GM23338 (cell line): Measurements from ENCODE around the gene BCAS1. TPM values are rescaled to one million over a fixed set of nuclear protein-coding genes. Genes with fewer than 3 reads are reported as not detected.
A peak's percentile ranks its signal among the peaks of the same experiment; 100 is the strongest.

Experiments used
- ATAC-seq: fragments of 200-7000 bp; cut with Tn5 transposase; 3 replicates; pipeline ENCODE4 v1.9.1; 2020
- DNase-seq: peaks from one replicate; pipeline ENCODE4 v3.0.0-alpha.2; 2015; ENCODE audit warnings: low spot score
- H2AFZ ChIP-seq: fragments of 200-600 bp; sonication (generic); 2 replicates; pipeline ENCODE4 v1.8.0; 2016; ENCODE audit warnings: antibody characterized with exemption, mild to moderate bottlenecking, moderate library complexity
- H3F3A ChIP-seq: fragments of 200-600 bp; sonication (generic); replicated peaks from 2 replicates; pipeline ENCODE4 v1.8.0; 2017; ENCODE audit warnings: antibody characterized with exemption, mixed run types, low read depth
- H3K27ac ChIP-seq: fragments of 200-600 bp; sonication (generic); 2 replicates; pipeline ENCODE4 v1.6.1; 2016; ENCODE audit warnings: low read depth
- H3K27me3 ChIP-seq: fragments of 200-600 bp; sonication (generic); 2 replicates; pipeline ENCODE4 v1.8.0; 2016; ENCODE audit warnings: mild to moderate bottlenecking, mixed run types, moderate library complexity; ENCODE audit not compliant: insufficient read depth
- H3K36me3 ChIP-seq: fragments of 200-600 bp; sonication (generic); 2 replicates; pipeline ENCODE4 v1.8.0; 2016; ENCODE audit warnings: mild to moderate bottlenecking; ENCODE audit not compliant: insufficient read depth
- H3K4me1 ChIP-seq: fragments of 200-600 bp; sonication (generic); 2 replicates; pipeline ENCODE4 v1.8.0; 2016; ENCODE audit warnings: mild to moderate bottlenecking, moderate library complexity; ENCODE audit not compliant: insufficient read depth
- H3K4me2 ChIP-seq: fragments of 200-600 bp; sonication (generic); 2 replicates; pipeline ENCODE4 v1.7.1; 2017; ENCODE audit warnings: mixed run types
- H3K4me3 ChIP-seq: fragments of 200-600 bp; sonication (generic); 2 replicates; pipeline ENCODE4 v1.6.1; 2016; ENCODE audit warnings: mixed run types
- H3K79me2 ChIP-seq: fragments of 200-600 bp; sonication (generic); replicated peaks from 2 replicates; pipeline ENCODE4 v1.8.0; 2017; ENCODE audit warnings: mild to moderate bottlenecking; ENCODE audit not compliant: insufficient read depth
- H3K9me2 ChIP-seq: fragments of 200-600 bp; sonication (generic); 2 replicates; pipeline ENCODE4 v1.8.0; 2017; ENCODE audit not compliant: insufficient read depth
- H4K20me1 ChIP-seq: fragments of 200-600 bp; sonication (generic); replicated peaks from 2 replicates; pipeline ENCODE4 v1.8.0; 2017; ENCODE audit warnings: mild to moderate bottlenecking; ENCODE audit not compliant: insufficient read depth
- H3K27ac Mint-ChIP-seq: 2 replicates; pipeline ENCODE4 v1.8.0; 2020; ENCODE audit warnings: inconsistent platforms, mild to moderate bottlenecking, moderate library complexity, mixed read lengths
- H3K27me3 Mint-ChIP-seq: 3 replicates; pipeline ENCODE4 v1.8.0; 2022; ENCODE audit warnings: low read depth, mild to moderate bottlenecking, moderate library complexity, mixed read lengths, inconsistent platforms; ENCODE audit not compliant: insufficient read depth, poor library complexity
- H3K36me3 Mint-ChIP-seq: 3 replicates; pipeline ENCODE4 v1.8.0; 2021; ENCODE audit warnings: low read depth, mild to moderate bottlenecking, inconsistent platforms, moderate library complexity, mixed read lengths
- H3K4me1 Mint-ChIP-seq: 3 replicates; pipeline ENCODE4 v1.8.0; 2020; ENCODE audit warnings: mild to moderate bottlenecking, inconsistent platforms, mixed read lengths
- H3K4me3 Mint-ChIP-seq: 3 replicates; pipeline ENCODE4 v1.8.0; 2021; ENCODE audit warnings: moderate library complexity, mild to moderate bottlenecking, inconsistent platforms, mixed read lengths
- H3K9me3 Mint-ChIP-seq: 3 replicates; pipeline ENCODE4 v1.8.0; 2020; ENCODE audit warnings: moderate library complexity, mild to moderate bottlenecking, inconsistent platforms, mixed read lengths
- CREB1 ChIP-seq: fragments of 250-450 bp; sonication (Bioruptor Pico); IDR thresholded peaks from 2 replicates; pipeline ENCODE4 v1.5.0; 2020; ENCODE audit warnings: low read depth, mild to moderate bottlenecking, moderate library complexity
- CTCF ChIP-seq, 2 experiments: fragments of 200-600 bp in 1 of 2; sonication (generic) in 1 of 2; conservative IDR thresholded peaks; 2 replicates each; pipeline versions ENCODE4 v1.5.1 to v1.6.1; 2016 to 2017; ENCODE audit warnings: antibody characterized with exemption in 2 of 2, low read depth in 2 of 2, mild to moderate bottlenecking in 2 of 2, moderate library complexity in 1 of 2
- EZH2phosphoT487 ChIP-seq: fragments of 200-600 bp; sonication (generic); IDR thresholded peaks from one replicate; pipeline ENCODE4 v1.8.1; 2018; ENCODE audit warnings: antibody characterized with exemption; ENCODE audit not compliant: unreplicated experiment
- JUNB ChIP-seq: IDR thresholded peaks from one replicate; pipeline ENCODE4 v1.6.1; 2016; ENCODE audit warnings: antibody characterized with exemption; ENCODE audit not compliant: unreplicated experiment
- NANOG ChIP-seq: IDR thresholded peaks from 2 replicates; pipeline ENCODE4 v1.6.1; 2016; ENCODE audit warnings: antibody characterized with exemption, borderline replicate concordance
- POLR2AphosphoS5 ChIP-seq: IDR thresholded peaks from 2 replicates; pipeline ENCODE4 v1.6.1; 2016; ENCODE audit warnings: antibody characterized with exemption, low read depth
- STAT1 ChIP-seq: IDR thresholded peaks from one replicate; pipeline ENCODE4 v1.6.1; 2016; ENCODE audit warnings: antibody characterized with exemption; ENCODE audit not compliant: unreplicated experiment
- polyA plus RNA-seq: library from polyadenylated mRNA; unstranded; fragments of >200 nt; fragmentation: Nextera tagmentation; extraction: Ambion mirVana; gene quantifications from 2 replicates; pipeline ENCODE4 v1.2.1, GENCODE V29; 2016
- total RNA-seq: library from RNA; depleted of rRNA; stranded (reverse); fragments of >200 nt; shearing (Covaris generic); gene quantifications from 2 replicates; pipeline ENCODE4 v1.2.3, GENCODE V29; 2014
- TF ChIP-seq, protein P1 (sequence below): IDR thresholded peaks from one replicate; pipeline ENCODE4 v1.6.1; 2018; ENCODE audit warnings: antibody characterized with exemption; ENCODE audit not compliant: unreplicated experiment
- TF ChIP-seq, protein P2 (sequence below): fragments of 250-450 bp; sonication (Bioruptor Pico); IDR thresholded peaks from 2 replicates; pipeline ENCODE4 v1.5.0; 2020; ENCODE audit warnings: mild to moderate bottlenecking, moderate library complexity

BCAS1 gene
- total and polyA plus RNA-seq, 2 experiments from 2014 or later, result 0.17 to 0.19 TPM

- Histone ChIP-seq H3K27ac (no peak overlapping the region), H3K4me1 (no peaks in the 10 kb centered on the region), H3K4me2 (no peak overlapping the region), H3F3A (no peaks in the 10 kb centered on the region), H3K79me2 (no peaks in the 10 kb centered on the region), H2AFZ (0 out of 2 replicates have a peak overlapping the region, but pooled peaks have one; percentile 63), H3K36me3 (no peaks in the 10 kb centered on the region), H4K20me1 (no peaks in the 10 kb centered on the region), H3K4me3 (no peak overlapping the region), H3K9me2 (0 out of 2 replicates have a peak, but pooled peaks cover 5% of the 10 kb centered on the region), H3K27me3 (no peaks in the 10 kb centered on the region)
- no peak for ATAC-seq
- H3K36me3 Mint-ChIP-seq, result no peaks in the 10 kb centered on the region
- no peak overlapping the region for H3K4me3 Mint-ChIP-seq
- no peaks in the 10 kb centered on the region for H3K27me3 Mint-ChIP-seq
- no peaks in the 10 kb centered on the region for H3K9me3 Mint-ChIP-seq
- H3K27ac Mint-ChIP-seq, result no peak overlapping the region
- TF ChIP-seq, protein P1, sequence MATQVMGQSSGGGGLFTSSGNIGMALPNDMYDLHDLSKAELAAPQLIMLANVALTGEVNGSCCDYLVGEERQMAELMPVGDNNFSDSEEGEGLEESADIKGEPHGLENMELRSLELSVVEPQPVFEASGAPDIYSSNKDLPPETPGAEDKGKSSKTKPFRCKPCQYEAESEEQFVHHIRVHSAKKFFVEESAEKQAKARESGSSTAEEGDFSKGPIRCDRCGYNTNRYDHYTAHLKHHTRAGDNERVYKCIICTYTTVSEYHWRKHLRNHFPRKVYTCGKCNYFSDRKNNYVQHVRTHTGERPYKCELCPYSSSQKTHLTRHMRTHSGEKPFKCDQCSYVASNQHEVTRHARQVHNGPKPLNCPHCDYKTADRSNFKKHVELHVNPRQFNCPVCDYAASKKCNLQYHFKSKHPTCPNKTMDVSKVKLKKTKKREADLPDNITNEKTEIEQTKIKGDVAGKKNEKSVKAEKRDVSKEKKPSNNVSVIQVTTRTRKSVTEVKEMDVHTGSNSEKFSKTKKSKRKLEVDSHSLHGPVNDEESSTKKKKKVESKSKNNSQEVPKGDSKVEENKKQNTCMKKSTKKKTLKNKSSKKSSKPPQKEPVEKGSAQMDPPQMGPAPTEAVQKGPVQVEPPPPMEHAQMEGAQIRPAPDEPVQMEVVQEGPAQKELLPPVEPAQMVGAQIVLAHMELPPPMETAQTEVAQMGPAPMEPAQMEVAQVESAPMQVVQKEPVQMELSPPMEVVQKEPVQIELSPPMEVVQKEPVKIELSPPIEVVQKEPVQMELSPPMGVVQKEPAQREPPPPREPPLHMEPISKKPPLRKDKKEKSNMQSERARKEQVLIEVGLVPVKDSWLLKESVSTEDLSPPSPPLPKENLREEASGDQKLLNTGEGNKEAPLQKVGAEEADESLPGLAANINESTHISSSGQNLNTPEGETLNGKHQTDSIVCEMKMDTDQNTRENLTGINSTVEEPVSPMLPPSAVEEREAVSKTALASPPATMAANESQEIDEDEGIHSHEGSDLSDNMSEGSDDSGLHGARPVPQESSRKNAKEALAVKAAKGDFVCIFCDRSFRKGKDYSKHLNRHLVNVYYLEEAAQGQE, result no peak
- TF ChIP-seq CTCF (conservative IDR thresholded peaks at IDR 0.05; ENCODE audit: low read depth in 2 of 2), result 0 out of 4 replicates have a peak, but pooled peaks of 1 of the 2 experiments have one; percentile 6
- no peak for TF ChIP-seq NANOG
- TF ChIP-seq POLR2AphosphoS5, result no peak
- TF ChIP-seq CREB1 (CRISPR knock-in tag), result no peak
- no peak for TF ChIP-seq STAT1
- TF ChIP-seq EZH2phosphoT487, result no peak
- TF ChIP-seq JUNB, result no peak
- TF ChIP-seq, protein P2, sequence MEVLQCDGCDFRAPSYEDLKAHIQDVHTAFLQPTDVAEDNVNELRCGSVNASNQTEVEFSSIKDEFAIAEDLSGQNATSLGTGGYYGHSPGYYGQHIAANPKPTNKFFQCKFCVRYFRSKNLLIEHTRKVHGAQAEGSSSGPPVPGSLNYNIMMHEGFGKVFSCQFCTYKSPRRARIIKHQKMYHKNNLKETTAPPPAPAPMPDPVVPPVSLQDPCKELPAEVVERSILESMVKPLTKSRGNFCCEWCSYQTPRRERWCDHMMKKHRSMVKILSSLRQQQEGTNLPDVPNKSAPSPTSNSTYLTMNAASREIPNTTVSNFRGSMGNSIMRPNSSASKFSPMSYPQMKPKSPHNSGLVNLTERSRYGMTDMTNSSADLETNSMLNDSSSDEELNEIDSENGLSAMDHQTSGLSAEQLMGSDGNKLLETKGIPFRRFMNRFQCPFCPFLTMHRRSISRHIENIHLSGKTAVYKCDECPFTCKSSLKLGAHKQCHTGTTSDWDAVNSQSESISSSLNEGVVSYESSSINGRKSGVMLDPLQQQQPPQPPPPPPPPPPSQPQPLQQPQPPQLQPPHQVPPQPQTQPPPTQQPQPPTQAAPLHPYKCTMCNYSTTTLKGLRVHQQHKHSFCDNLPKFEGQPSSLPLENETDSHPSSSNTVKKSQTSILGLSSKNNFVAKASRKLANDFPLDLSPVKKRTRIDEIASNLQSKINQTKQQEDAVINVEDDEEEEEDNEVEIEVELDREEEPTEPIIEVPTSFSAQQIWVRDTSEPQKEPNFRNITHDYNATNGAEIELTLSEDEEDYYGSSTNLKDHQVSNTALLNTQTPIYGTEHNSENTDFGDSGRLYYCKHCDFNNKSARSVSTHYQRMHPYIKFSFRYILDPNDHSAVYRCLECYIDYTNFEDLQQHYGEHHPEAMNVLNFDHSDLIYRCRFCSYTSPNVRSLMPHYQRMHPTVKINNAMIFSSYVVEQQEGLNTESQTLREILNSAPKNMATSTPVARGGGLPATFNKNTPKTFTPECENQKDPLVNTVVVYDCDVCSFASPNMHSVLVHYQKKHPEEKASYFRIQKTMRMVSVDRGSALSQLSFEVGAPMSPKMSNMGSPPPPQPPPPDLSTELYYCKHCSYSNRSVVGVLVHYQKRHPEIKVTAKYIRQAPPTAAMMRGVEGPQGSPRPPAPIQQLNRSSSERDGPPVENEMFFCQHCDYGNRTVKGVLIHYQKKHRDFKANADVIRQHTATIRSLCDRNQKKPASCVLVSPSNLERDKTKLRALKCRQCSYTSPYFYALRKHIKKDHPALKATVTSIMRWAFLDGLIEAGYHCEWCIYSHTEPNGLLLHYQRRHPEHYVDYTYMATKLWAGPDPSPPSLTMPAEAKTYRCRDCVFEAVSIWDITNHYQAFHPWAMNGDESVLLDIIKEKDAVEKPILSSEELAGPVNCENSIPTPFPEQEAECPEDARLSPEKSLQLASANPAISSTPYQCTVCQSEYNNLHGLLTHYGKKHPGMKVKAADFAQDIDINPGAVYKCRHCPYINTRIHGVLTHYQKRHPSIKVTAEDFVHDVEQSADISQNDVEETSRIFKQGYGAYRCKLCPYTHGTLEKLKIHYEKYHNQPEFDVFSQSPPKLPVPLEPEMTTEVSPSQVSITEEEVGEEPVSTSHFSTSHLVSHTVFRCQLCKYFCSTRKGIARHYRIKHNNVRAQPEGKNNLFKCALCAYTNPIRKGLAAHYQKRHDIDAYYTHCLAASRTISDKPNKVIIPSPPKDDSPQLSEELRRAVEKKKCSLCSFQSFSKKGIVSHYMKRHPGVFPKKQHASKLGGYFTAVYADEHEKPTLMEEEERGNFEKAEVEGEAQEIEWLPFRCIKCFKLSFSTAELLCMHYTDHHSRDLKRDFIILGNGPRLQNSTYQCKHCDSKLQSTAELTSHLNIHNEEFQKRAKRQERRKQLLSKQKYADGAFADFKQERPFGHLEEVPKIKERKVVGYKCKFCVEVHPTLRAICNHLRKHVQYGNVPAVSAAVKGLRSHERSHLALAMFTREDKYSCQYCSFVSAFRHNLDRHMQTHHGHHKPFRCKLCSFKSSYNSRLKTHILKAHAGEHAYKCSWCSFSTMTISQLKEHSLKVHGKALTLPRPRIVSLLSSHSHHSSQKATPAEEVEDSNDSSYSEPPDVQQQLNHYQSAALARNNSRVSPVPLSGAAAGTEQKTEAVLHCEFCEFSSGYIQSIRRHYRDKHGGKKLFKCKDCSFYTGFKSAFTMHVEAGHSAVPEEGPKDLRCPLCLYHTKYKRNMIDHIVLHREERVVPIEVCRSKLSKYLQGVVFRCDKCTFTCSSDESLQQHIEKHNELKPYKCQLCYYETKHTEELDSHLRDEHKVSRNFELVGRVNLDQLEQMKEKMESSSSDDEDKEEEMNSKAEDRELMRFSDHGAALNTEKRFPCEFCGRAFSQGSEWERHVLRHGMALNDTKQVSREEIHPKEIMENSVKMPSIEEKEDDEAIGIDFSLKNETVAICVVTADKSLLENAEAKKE, result no peak
- no peaks in the 10 kb centered on the region for H3K4me1 Mint-ChIP-seq
- DNase-seq, result no peak
Observed at GRCh38 chr20:54043076-54043967, 27.1 kb downstream of the BCAS1 start.
